ENCODE results near the gene RUNDC3A. TPM values are rescaled to one million over a fixed set of nuclear protein-coding genes. Genes with fewer than 3 reads are reported as not detected.

RUNDC3A gene
- total and polyA plus RNA-seq, 2 of the 13 experiments (the other 11 are each of a cell fraction or from before 2014, with no cell fraction given), result 0.25 TPM; not detected in 1

- POLR2A ChIA-PET, result interaction anchor here (2.3 kb wide), 1 partner anchor 11 kb away, joined by 8 read pairs; the partner anchor contains the start of gene GRN
- in situ Hi-C loops (cut with HindIII; ENCODE audit: extremely low pct_ligation_motif_present, low pct_unique_long_range_greater_than_20kb), result no loop called here
- CTCF ChIA-PET (ENCODE audit: low intra/inter-chr PET ratio, low total read pairs), result no interaction called here
- H3K79me2 ChIP-seq (ENCODE audit: insufficient read depth, low read length), result no peaks in the 10 kb centered on the region
- no peak for DNase-seq (ENCODE audit: low spot score)
- no peak overlapping the region for H3K9ac ChIP-seq (ENCODE audit: insufficient read depth, low read depth, low read length)
- H3K4me2 ChIP-seq (ENCODE audit: low read depth, low read length), result no peak overlapping the region
- peaks cover 2 to 40% of the 10 kb centered on the region in 2 experiments for H3K27me3 ChIP-seq (ENCODE audit: control insufficient read depth in 1 of 2, insufficient read depth in 2 of 2, low read length in 2 of 2)
- no peak overlapping the region for H3K27ac ChIP-seq (ENCODE audit: extremely low read length, insufficient read depth, low read length)
- no peak for FAIRE-seq
- H2AFZ ChIP-seq (ENCODE audit: low read length), result no peak overlapping the region
- H3K4me1 ChIP-seq (ENCODE audit: insufficient read depth, low read length), result peaks cover 25% of the 10 kb centered on the region
- H3K36me3 ChIP-seq (replicated peaks in 1 of 2; ENCODE audit: control insufficient read depth in 1 of 2, insufficient read depth in 2 of 2, low read length in 2 of 2), result no peaks in the 10 kb centered on the region
- intact Hi-C loops (cut with micrococcal nuclease; ENCODE audit: unreplicated experiment), result no loop called here
- H3K4me3 ChIP-seq (replicated peaks in 1 of 3; ENCODE audit: insufficient read depth in 1 of 3, low read depth in 2 of 3, low read length in 3 of 3), result no peak overlapping the region
- BruUV-seq (replicated peaks), result no TSS peak
- H3K9me3 ChIP-seq (ENCODE audit: low read length), result no peaks in the 10 kb centered on the region
- TF ChIP-seq FOXK2 (IDR thresholded peaks at IDR 0.05) (no peak), ZHX1 (CRISPR knock-in tag; IDR thresholded peaks at IDR 0.05; ENCODE audit: low read depth) (no peak), ZNF382 (CRISPR knock-in tag; IDR thresholded peaks at IDR 0.05; ENCODE audit: borderline replicate concordance) (no peak), ARID3A (IDR thresholded peaks at IDR 0.05; ENCODE audit: low read depth, low read length) (no peak), ZFP36L1 (CRISPR knock-in tag; IDR thresholded peaks at IDR 0.05) (no peak)
- no peaks in the 10 kb centered on the region for H4K20me1 ChIP-seq (ENCODE audit: insufficient read depth, low read length)
- 0% methylated on average over 2 of the region's 2 CpGs for WGBS (ENCODE audit: low lambda C conversion rate)
- ATAC-seq, result no peak
These were observed 25.9 kb downstream of the RUNDC3A start for GRCh38 chr17:44334315-44334714.
